Measurements from ENCODE around the gene GAS1. TPM values are rescaled to one million over a fixed set of nuclear protein-coding genes. Genes with fewer than 3 reads are reported as not detected.

The GAS1 gene
- total and polyA plus RNA-seq, 2 donors (not counting 1 experiment from before 2014, with no cell fraction given): 1.6 to 7.4 TPM

- Histone ChIP-seq H3K27ac (ENCODE audit: insufficient read depth, low read length) (no peak overlapping the region), H3K4me2 (ENCODE audit: extremely low read depth, insufficient read depth, low read length) (no peak overlapping the region), H3K9ac (ENCODE audit: insufficient read depth, low read length) (no peak overlapping the region), H3K4me3 (replicated peaks in 1 of 4; ENCODE audit: control extremely low read depth in 1 of 4, insufficient read depth in 1 of 4, low read depth in 3 of 4, low read length in 4 of 4) (no peak overlapping the region), H3K27me3 (ENCODE audit: control insufficient read depth, insufficient read depth, low read length) (no peaks in the 10 kb centered on the region), H2AFZ (ENCODE audit: low read length) (no peak overlapping the region), H3K9me3 (ENCODE audit: control insufficient read depth, insufficient read depth, low read depth, low read length) (no peaks in the 10 kb centered on the region), H3K36me3 (ENCODE audit: control insufficient read depth, insufficient read depth, low read length) (no peaks in the 10 kb centered on the region), H3K4me1 (ENCODE audit: control insufficient read depth, extremely low read depth, insufficient read depth, low read length) (no peaks in the 10 kb centered on the region), H3K79me2 (ENCODE audit: control insufficient read depth, insufficient read depth, low read length) (no peaks in the 10 kb centered on the region), H4K20me1 (ENCODE audit: control insufficient read depth, extremely low read depth, insufficient read depth, low read length) (no peaks in the 10 kb centered on the region)
- no peak for DNase-seq (ENCODE audit: low read depth in 2 of 2)
- TF ChIP-seq, protein P1, sequence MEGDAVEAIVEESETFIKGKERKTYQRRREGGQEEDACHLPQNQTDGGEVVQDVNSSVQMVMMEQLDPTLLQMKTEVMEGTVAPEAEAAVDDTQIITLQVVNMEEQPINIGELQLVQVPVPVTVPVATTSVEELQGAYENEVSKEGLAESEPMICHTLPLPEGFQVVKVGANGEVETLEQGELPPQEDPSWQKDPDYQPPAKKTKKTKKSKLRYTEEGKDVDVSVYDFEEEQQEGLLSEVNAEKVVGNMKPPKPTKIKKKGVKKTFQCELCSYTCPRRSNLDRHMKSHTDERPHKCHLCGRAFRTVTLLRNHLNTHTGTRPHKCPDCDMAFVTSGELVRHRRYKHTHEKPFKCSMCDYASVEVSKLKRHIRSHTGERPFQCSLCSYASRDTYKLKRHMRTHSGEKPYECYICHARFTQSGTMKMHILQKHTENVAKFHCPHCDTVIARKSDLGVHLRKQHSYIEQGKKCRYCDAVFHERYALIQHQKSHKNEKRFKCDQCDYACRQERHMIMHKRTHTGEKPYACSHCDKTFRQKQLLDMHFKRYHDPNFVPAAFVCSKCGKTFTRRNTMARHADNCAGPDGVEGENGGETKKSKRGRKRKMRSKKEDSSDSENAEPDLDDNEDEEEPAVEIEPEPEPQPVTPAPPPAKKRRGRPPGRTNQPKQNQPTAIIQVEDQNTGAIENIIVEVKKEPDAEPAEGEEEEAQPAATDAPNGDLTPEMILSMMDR (conservative IDR thresholded peaks at IDR 0.05 in 1 of 2, IDR thresholded peaks at IDR 0.05 in 1 of 2; ENCODE audit: low read depth in 1 of 2, low read length in 2 of 2): no peak
- TF ChIP-seq EZH2 (IDR thresholded peaks at IDR 0.05; ENCODE audit: low read length, missing control alignments): no peak
These were observed 8.3 kb upstream of the GAS1 start for GRCh38 chr9:86955561-86955960.

DNA sequence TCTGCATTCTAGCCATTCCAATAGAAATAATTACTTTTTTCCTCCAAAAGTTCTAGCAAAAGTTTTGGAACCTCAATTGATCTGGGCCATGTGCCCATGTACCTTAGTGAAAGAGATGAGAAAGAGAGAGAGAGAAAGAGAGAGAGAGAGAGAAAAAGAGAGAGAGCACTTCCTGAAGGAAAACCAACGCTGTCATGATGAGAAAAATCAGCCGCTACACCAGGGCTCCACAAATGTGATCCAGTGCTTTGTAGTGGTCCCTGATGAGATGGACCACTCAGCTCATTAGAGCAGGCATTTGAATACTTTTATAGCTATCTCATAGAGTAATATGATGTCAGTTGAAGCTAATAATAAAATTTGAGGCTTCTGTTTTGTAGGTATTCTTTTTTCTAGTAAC, 7.7 kb upstream of the GAS1 start:
- no peak overlapping the region for H3K4me3 ChIP-seq (replicated peaks in 1 of 4; ENCODE audit: control extremely low read depth in 1 of 4, insufficient read depth in 1 of 4, low read depth in 3 of 4, low read length in 4 of 4)
- no peaks in the 10 kb centered on the region for H3K4me1 ChIP-seq (ENCODE audit: control insufficient read depth, extremely low read depth, insufficient read depth, low read length)
- H3K9me3 ChIP-seq (ENCODE audit: control insufficient read depth, insufficient read depth, low read depth, low read length): no peaks in the 10 kb centered on the region
- no peak overlapping the region for H3K9ac ChIP-seq (ENCODE audit: insufficient read depth, low read length)
- no peaks in the 10 kb centered on the region for H3K36me3 ChIP-seq (ENCODE audit: control insufficient read depth, insufficient read depth, low read length)
- TF ChIP-seq EZH2 (IDR thresholded peaks at IDR 0.05; ENCODE audit: low read length, missing control alignments): no peak
- TF ChIP-seq, protein P1 (conservative IDR thresholded peaks at IDR 0.05 in 1 of 2, IDR thresholded peaks at IDR 0.05 in 1 of 2; ENCODE audit: low read depth in 1 of 2, low read length in 2 of 2): no peak
- H2AFZ ChIP-seq (ENCODE audit: low read length): no peak overlapping the region
- H3K4me2 ChIP-seq (ENCODE audit: extremely low read depth, insufficient read depth, low read length): no peak overlapping the region
- H4K20me1 ChIP-seq (ENCODE audit: control insufficient read depth, extremely low read depth, insufficient read depth, low read length): no peaks in the 10 kb centered on the region
- no peak for DNase-seq (ENCODE audit: low read depth in 2 of 2)
- no peaks in the 10 kb centered on the region for H3K79me2 ChIP-seq (ENCODE audit: control insufficient read depth, insufficient read depth, low read length)
- H3K27ac ChIP-seq (ENCODE audit: insufficient read depth, low read length): no peak overlapping the region
- no peaks in the 10 kb centered on the region for H3K27me3 ChIP-seq (ENCODE audit: control insufficient read depth, insufficient read depth, low read length)

GRCh38 chr9:86953181-86953580, 5.9 kb upstream of the GAS1 start:
- Histone ChIP-seq H3K27me3 (ENCODE audit: control insufficient read depth, insufficient read depth, low read length) (no peaks in the 10 kb centered on the region), H3K36me3 (ENCODE audit: control insufficient read depth, insufficient read depth, low read length) (no peaks in the 10 kb centered on the region), H3K9ac (ENCODE audit: insufficient read depth, low read length) (no peak overlapping the region), H4K20me1 (ENCODE audit: control insufficient read depth, extremely low read depth, insufficient read depth, low read length) (no peaks in the 10 kb centered on the region), H3K4me1 (ENCODE audit: control insufficient read depth, extremely low read depth, insufficient read depth, low read length) (no peaks in the 10 kb centered on the region), H3K79me2 (ENCODE audit: control insufficient read depth, insufficient read depth, low read length) (no peaks in the 10 kb centered on the region), H3K9me3 (ENCODE audit: control insufficient read depth, insufficient read depth, low read depth, low read length) (no peaks in the 10 kb centered on the region), H2AFZ (ENCODE audit: low read length) (no peak overlapping the region), H3K4me2 (ENCODE audit: extremely low read depth, insufficient read depth, low read length) (no peak overlapping the region), H3K27ac (ENCODE audit: insufficient read depth, low read length) (no peak overlapping the region), H3K4me3 (replicated peaks in 1 of 4; ENCODE audit: control extremely low read depth in 1 of 4, insufficient read depth in 1 of 4, low read depth in 3 of 4, low read length in 4 of 4) (no peak overlapping the region)
- DNase-seq (ENCODE audit: low read depth in 2 of 2): no peak
- no peak for TF ChIP-seq EZH2 (IDR thresholded peaks at IDR 0.05; ENCODE audit: low read length, missing control alignments)
- TF ChIP-seq, protein P1 (conservative IDR thresholded peaks at IDR 0.05 in 1 of 2, IDR thresholded peaks at IDR 0.05 in 1 of 2; ENCODE audit: low read depth in 1 of 2, low read length in 2 of 2): no peak

Data from fibroblast of lung (primary cell).